ENCODE measurements around the gene NLRP12. TPM values are rescaled to one million over a fixed set of nuclear protein-coding genes. Genes with fewer than 3 reads are reported as not detected.

NLRP12 gene
- total RNA-seq, 2 donors from 2014 or later, result 0.19 to 1.1 TPM

- peak; percentile 79 for DNase-seq (ENCODE audit: low spot score)
- H3K4me1 ChIP-seq, result peaks cover 0 to 57% of the 10 kb centered on the region in 2 donors
- TF ChIP-seq CTCF (IDR thresholded peaks at IDR 0.05), result no peak
These were observed 44.2 kb upstream of the NLRP12 start for GRCh38 chr19:53868091-53868891.

GRCh38 chr19:53867225-53868090 lies 43.3 kb upstream of the NLRP12 start, which contains the start of gene MYADM:
Gene MYADM (plus strand): TSS chr19:53867883. CDS start chr19:53873530, 5,647 bp downstream.
- Histone ChIP-seq H3K9me3 (no peaks in the 10 kb centered on the region), H3K27me3 (no peaks in the 10 kb centered on the region), H3K4me1 (peaks cover 0 to 51% of the 10 kb centered on the region in 2 donors), H3K27ac (peak within 1 kb of the TSS; percentile 97), H3K4me3 (peak within 1 kb of the TSS; percentile 85 to 87), H3K36me3 (peaks cover 6% of the 10 kb centered on the region)
- TF ChIP-seq CTCF (IDR thresholded peaks at IDR 0.05), result no peak
- peak; percentile 99 for DNase-seq (ENCODE audit: low spot score)

More at GRCh38 chr19:53868091-53868891, 44.2 kb upstream of the NLRP12 start:
- Histone ChIP-seq H3K27me3 (no peaks in the 10 kb centered on the region), H3K36me3 (peaks cover 15% of the 10 kb centered on the region), H3K9me3 (no peaks in the 10 kb centered on the region), H3K4me3 (peak overlapping the region; percentile 85 to 87), H3K27ac (peak overlapping the region; percentile 97)

- Histone ChIP-seq H3K4me1 (peaks cover 0 to 45% of the 10 kb centered on the region in 2 donors), H3K27me3 (no peaks in the 10 kb centered on the region), H3K27ac (peak overlapping the region; percentile 97), H3K9me3 (no peaks in the 10 kb centered on the region), H3K36me3 (peaks cover under 1% of the 10 kb centered on the region), H3K4me3 (peak overlapping the region; percentile 85 to 87)
- no peak for TF ChIP-seq CTCF (IDR thresholded peaks at IDR 0.05)
- DNase-seq (ENCODE audit: low spot score), result no peak
These were observed 42.7 kb upstream of the NLRP12 start for GRCh38 chr19:53866865-53867224.

- Histone ChIP-seq H3K36me3 (no peaks in the 10 kb centered on the region), H3K4me1 (peaks cover 0 to 38% of the 10 kb centered on the region in 2 donors), H3K27me3 (no peaks in the 10 kb centered on the region), H3K27ac (peak overlapping the region; percentile 97), H3K9me3 (no peaks in the 10 kb centered on the region), H3K4me3 (peak overlapping the region; percentile 85 to 87)
- TF ChIP-seq CTCF (IDR thresholded peaks at IDR 0.05), result peak in 1 of 2 donors; percentile 24
- DNase-seq (ENCODE audit: low spot score), result peak; percentile 84
These were observed 42.1 kb upstream of the NLRP12 start for GRCh38 chr19:53865918-53866864.

- no peak for TF ChIP-seq CTCF (IDR thresholded peaks at IDR 0.05)
- no peaks in the 10 kb centered on the region for H3K27me3 ChIP-seq
- peak overlapping the region in 1 of 2 donors; percentile 85 for H3K4me3 ChIP-seq
- peaks cover 0 to 32% of the 10 kb centered on the region in 2 donors for H3K4me1 ChIP-seq
- peak overlapping the region; percentile 97 for H3K27ac ChIP-seq
- H3K9me3 ChIP-seq, result no peaks in the 10 kb centered on the region
- no peak for DNase-seq (ENCODE audit: low spot score)
- no peaks in the 10 kb centered on the region for H3K36me3 ChIP-seq
These were observed 41.4 kb upstream of the NLRP12 start for GRCh38 chr19:53865523-53865917.
